ENCODE results near the gene ACSF2.
A peak's percentile ranks its signal among the peaks of the same experiment; 100 is the strongest.

ACSF2 gene

GRCh38 chr17:50440838-50441829, 15.1 kb downstream of the ACSF2 start:
- no peak for DNase-seq

- DNase-seq, result no peak
These were observed 17.5 kb downstream of the ACSF2 start for GRCh38 chr17:50443505-50443974.

GRCh38 chr17:50444841-50445715, 19.1 kb downstream of the ACSF2 start:
- no peak for DNase-seq

- no peak for DNase-seq
These were observed 19.8 kb downstream of the ACSF2 start for GRCh38 chr17:50445730-50446325.

GRCh38 chr17:50447870-50448595, 22.0 kb downstream of the ACSF2 start:
- DNase-seq, result peak; percentile 10

GRCh38 chr17:50448643-50449042, 22.6 kb downstream of the ACSF2 start:
- DNase-seq, result no peak

- DNase-seq, result no peak
These were observed 26.1 kb downstream of the ACSF2 start for GRCh38 chr17:50451943-50452629.

- no peak for DNase-seq
These were observed 26.7 kb downstream of the ACSF2 start for GRCh38 chr17:50452630-50453300.

- DNase-seq, result no peak
These were observed 27.9 kb downstream of the ACSF2 start for GRCh38 chr17:50453901-50454300.

GRCh38 chr17:50457621-50458020, 31.6 kb downstream of the ACSF2 start:
- DNase-seq, result no peak

GRCh38 chr17:50458270-50458669, 32.3 kb downstream of the ACSF2 start:
- no peak for DNase-seq

- DNase-seq, result no peak
These were observed 33.0 kb downstream of the ACSF2 start for GRCh38 chr17:50458701-50459676.

GRCh38 chr17:50459756-50460155, 33.7 kb downstream of the ACSF2 start:
- DNase-seq, result no peak

- no peak for DNase-seq
These were observed 35.0 kb downstream of the ACSF2 start for GRCh38 chr17:50460831-50461526.

- DNase-seq, result no peak
These were observed 35.6 kb downstream of the ACSF2 start for GRCh38 chr17:50461550-50462132.

GRCh38 chr17:50462446-50462845, 36.4 kb downstream of the ACSF2 start:
- no peak for DNase-seq

- DNase-seq, result no peak
These were observed 38.1 kb downstream of the ACSF2 start for GRCh38 chr17:50464121-50464520.

- DNase-seq, result no peak
These were observed 38.7 kb downstream of the ACSF2 start for GRCh38 chr17:50464736-50465135.

- DNase-seq, result no peak
These were observed 39.2 kb downstream of the ACSF2 start for GRCh38 chr17:50465171-50465570.

Measured in NCI-H2081 treated with DMSO at 0.1 percent for 48 hours (cell line).